Spleen (tissue), 11 donors: ENCODE measurements around the gene S100A5. TPM values are rescaled to one million over a fixed set of nuclear protein-coding genes. Genes with fewer than 3 reads are reported as not detected.

Experiments used
- DNase-seq: peaks from one replicate; pipeline ENCODE4 v3.0.0-alpha.2; 2020
- H3K27ac ChIP-seq, 8 donors: fragments of 200-600 bp; sonication (generic) in 7 of 8; 1 replicate in 4 of 8; 2 replicates in 4 of 8; pipeline versions ENCODE4 v1.5.0 to v1.8.0; 2016 to 2021; ENCODE audit warnings: inconsistent platforms in 4 of 8, mild to moderate bottlenecking in 4 of 8, moderate library complexity in 1 of 8
- H3K27me3 ChIP-seq, 7 donors: fragments of 200-600 bp; sonication (generic) in 6 of 7; replicated peaks in 1 of 7; 1 replicate in 4 of 7; 2 replicates in 3 of 7; pipeline versions ENCODE4 v1.5.0 to v1.8.0; 2016 to 2021; ENCODE audit warnings: inconsistent platforms in 3 of 7, mild to moderate bottlenecking in 1 of 7
- H3K36me3 ChIP-seq, 6 donors: fragments of 200-600 bp; sonication (generic) in 5 of 6; 1 replicate in 4 of 6; 2 replicates in 2 of 6; pipeline versions ENCODE4 v1.5.0 to v1.8.0; 2016 to 2021; ENCODE audit warnings: inconsistent platforms in 2 of 6
- H3K4me1 ChIP-seq, 6 donors: fragments of 200-600 bp; sonication (generic) in 5 of 6; 1 replicate in 3 of 6; 2 replicates in 3 of 6; pipeline versions ENCODE4 v1.5.0 to v1.8.0; 2016 to 2021; ENCODE audit warnings: inconsistent platforms in 3 of 6
- H3K4me3 ChIP-seq, 8 donors: fragments of 200-600 bp; sonication (generic) in 7 of 8; 1 replicate in 4 of 8; 2 replicates in 4 of 8; pipeline versions ENCODE4 v1.5.0 to v1.8.0; 2016 to 2021; ENCODE audit warnings: inconsistent platforms in 4 of 8, mild to moderate bottlenecking in 4 of 8, moderate library complexity in 2 of 8
- H3K9me3 ChIP-seq, 8 donors: fragments of 200-600 bp; sonication (generic) in 7 of 8; 1 replicate in 4 of 8; 2 replicates in 4 of 8; pipeline versions ENCODE4 v1.5.0 to v1.8.0; 2016 to 2021; ENCODE audit warnings: inconsistent platforms in 4 of 8
- CTCF ChIP-seq, 11 experiments: fragments of 200-600 bp in 7 of 11; fragments of 450-650 bp in 4 of 11; sonication (generic) in 4 of 11; IDR thresholded peaks in 8 of 11; conservative IDR thresholded peaks in 3 of 11; 1 replicate in 7 of 11; 2 replicates in 4 of 11; pipeline versions ENCODE4 v1.4.0 to v1.8.0; 2016 to 2021; ENCODE audit warnings: antibody characterized with exemption in 11 of 11, inconsistent platforms in 4 of 11, mild to moderate bottlenecking in 1 of 11
- POLR2A ChIP-seq, 3 donors: fragments of 450-650 bp; IDR thresholded peaks; one replicate each; pipeline ENCODE4 v1.5.1; 2017; ENCODE audit warnings: antibody characterized with exemption in 3 of 3, mild to moderate bottlenecking in 1 of 3
- POLR2AphosphoS5 ChIP-seq, 3 donors: sonication (generic); formaldehyde crosslinking; IDR thresholded peaks; one replicate each; pipeline ENCODE4 v1.5.1; 2017; ENCODE audit warnings: antibody characterized with exemption in 3 of 3
- WGBS, 5 donors: extraction: QIAGEN DNeasy Blood & Tissue Kit in 3 of 5; methylation state at CpG; one replicate each; pipeline versions ENCODE4 v1.1.5 to v1.1.7; 2013 to 2018; 5-methylcytosine and 5-hydroxymethylcytosine counted together
- intact Hi-C: fragments of 100-400 bp; cut with DNase I; formaldehyde crosslinking; loops from one replicate; pipeline ENCODE4 v1.15.0; 2023; ENCODE audit warnings: low total_unique reads
- polyA plus RNA-seq, 3 donors: library from polyadenylated mRNA; stranded (reverse); fragments of 200-250 nt; gene quantifications; one replicate each; pipeline ENCODE4 v1.2.1, GENCODE V29; 2013
- total RNA-seq, 7 donors: library from RNA; depleted of rRNA in 3 of 7; stranded (reverse); fragments of >200 nt in 3 of 7; fragmentation: NEBNext Ultra II Directional in 4 of 7; extraction: Animal tissue kit (Norgen Biotek cat#: 25700) in 4 of 7; gene quantifications; one replicate each; pipeline versions ENCODE4 v1.1.0 to v1.2.1, GENCODE V29; 2016 to 2021
- donor health status: healthy with polysubstance abuse.
- donor health status: DM: no; HTN: no; CAD: no; lungs with moderate emphysema.
- donor health status: DM: no; HTN: no; CAD: no.
- donor health status: Bipolar disorder and iron deficiency.
- donor health status: healthy.
- donor health status: DM: no; HTN: no; CAD: no.
- donor health status: DM: yes; HTN: yes; CAD: no.

Gene S100A5
- total and polyA plus RNA-seq, 10 donors = 0.32 to 2.8 (median 0.46) TPM; not detected in 7

- 71 to 93% (median 84%) methylated on average over 2 of the region's 2 CpGs for WGBS, 5 donors
- peak overlapping the region in 6 of 8 donors; percentile 52 to 99 (median 96) for H3K27ac ChIP-seq
These were observed 8.6 kb downstream of the S100A5 start for GRCh38 chr1:153532181-153532580.

GRCh38 chr1:153531638-153532037 is 9.1 kb downstream of the S100A5 start:
- TF ChIP-seq CTCF (IDR thresholded peaks at IDR 0.05 in 8 of 11, conservative IDR thresholded peaks at IDR 0.05 in 3 of 11) (no peak), POLR2AphosphoS5 (IDR thresholded peaks at IDR 0.05) (no peak), POLR2A (IDR thresholded peaks at IDR 0.05) (no peak)
- Histone ChIP-seq H3K27ac (peak overlapping the region in 6 of 8 donors; percentile 52 to 99 (median 96)), H3K4me1 (peaks cover 18 to 67% (median 47%) of the 10 kb centered on the region in 6 donors), H3K27me3 (no peaks in the 10 kb centered on the region), H3K9me3 (no peaks in the 10 kb centered on the region), H3K4me3 (no peak overlapping the region), H3K36me3 (peaks cover 0 to 12% (median 0%) of the 10 kb centered on the region in 6 donors)
- peak; percentile 11 for DNase-seq
- intact Hi-C loops = loop anchor here (5.0 kb wide), 1 partner anchor 36 kb away; the partner anchor contains the start of gene S100A2
- WGBS, 5 donors = 91 to 99% (median 95%) methylated on average over 3 of the region's 3 CpGs

More at GRCh38 chr1:153532181-153532580, 8.6 kb downstream of the S100A5 start:
- H3K27me3 ChIP-seq = no peaks in the 10 kb centered on the region
- peaks cover 21 to 67% (median 52%) of the 10 kb centered on the region in 6 donors for H3K4me1 ChIP-seq
- DNase-seq = no peak
- peak overlapping the region in 1 of 8 donors; percentile 84 for H3K4me3 ChIP-seq
- H3K36me3 ChIP-seq = peaks cover 0 to 12% (median 0%) of the 10 kb centered on the region in 6 donors
- H3K9me3 ChIP-seq = no peaks in the 10 kb centered on the region
- intact Hi-C loops = loop anchor here (5.0 kb wide), 1 partner anchor 35 kb away; the partner anchor contains the start of gene S100A2
- no peak for TF ChIP-seq CTCF (IDR thresholded peaks at IDR 0.05 in 8 of 11, conservative IDR thresholded peaks at IDR 0.05 in 3 of 11)
- TF ChIP-seq POLR2AphosphoS5 (IDR thresholded peaks at IDR 0.05) = no peak
- no peak for TF ChIP-seq POLR2A (IDR thresholded peaks at IDR 0.05)

DNA sequence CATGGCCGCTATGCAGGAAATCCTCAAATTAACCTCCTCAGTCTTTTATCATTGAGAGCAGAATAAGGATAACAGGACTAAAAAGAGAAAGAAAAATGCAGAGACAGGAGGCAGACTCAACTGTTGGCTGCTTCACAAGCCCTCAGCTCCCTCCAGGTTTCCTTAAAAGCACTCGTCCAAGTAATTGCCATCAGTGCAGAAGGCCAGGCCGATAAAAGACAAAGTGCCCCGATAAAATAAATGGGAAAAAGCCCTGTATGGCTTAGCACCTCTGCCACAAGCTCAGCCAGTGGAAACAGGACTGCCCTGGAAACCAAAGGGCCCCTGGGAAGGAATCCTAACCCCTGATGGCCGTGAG is 13.1 kb downstream of the S100A5 start:
- intact Hi-C loops = no loop called here
- Histone ChIP-seq H3K4me3 (no peak overlapping the region), H3K4me1 (peaks cover 4 to 38% (median 12%) of the 10 kb centered on the region in 6 donors), H3K27me3 (no peaks in the 10 kb centered on the region), H3K36me3 (no peaks in the 10 kb centered on the region), H3K27ac (no peak overlapping the region), H3K9me3 (no peaks in the 10 kb centered on the region)
- no peak for TF ChIP-seq POLR2A (IDR thresholded peaks at IDR 0.05)
- TF ChIP-seq CTCF (IDR thresholded peaks at IDR 0.05 in 8 of 11, conservative IDR thresholded peaks at IDR 0.05 in 3 of 11) = no peak
- TF ChIP-seq POLR2AphosphoS5 (IDR thresholded peaks at IDR 0.05) = no peak
- WGBS, 5 donors = 81 to 91% (median 85%) methylated on average over 5 of the region's 5 CpGs
- DNase-seq = peak; percentile 2

GRCh38 chr1:153527023-153527682 is 13.6 kb downstream of the S100A5 start:
- WGBS, 5 donors = 81 to 88% (median 83%) methylated on average over 8 of the region's 8 CpGs
- intact Hi-C loops = no loop called here
- DNase-seq = peak; percentile 12
- no peak for TF ChIP-seq POLR2AphosphoS5 (IDR thresholded peaks at IDR 0.05)
- no peak for TF ChIP-seq CTCF (IDR thresholded peaks at IDR 0.05 in 8 of 11, conservative IDR thresholded peaks at IDR 0.05 in 3 of 11)
- no peak for TF ChIP-seq POLR2A (IDR thresholded peaks at IDR 0.05)
- Histone ChIP-seq H3K27me3 (no peaks in the 10 kb centered on the region), H3K4me3 (no peak overlapping the region), H3K4me1 (peaks cover 0 to 33% (median 7%) of the 10 kb centered on the region in 6 donors), H3K27ac (peak overlapping the region in 2 of 8 donors; percentile 23 to 76), H3K9me3 (no peaks in the 10 kb centered on the region), H3K36me3 (no peaks in the 10 kb centered on the region)
